Liver (tissue), 3 donors: ENCODE data around the gene KCNJ3.

Experiments
- EGR1 ChIP-seq, 2 donors: IDR thresholded peaks; 2 replicates each; pipeline ENCODE4 v1.6.1; 2016 to 2018; ENCODE audit warnings: antibody characterized with exemption in 2 of 2, low read depth in 2 of 2
- GABPA ChIP-seq, 2 donors: IDR thresholded peaks in 1 of 2; conservative IDR thresholded peaks in 1 of 2; 2 replicates each; pipeline ENCODE4 v1.6.1; 2016; ENCODE audit warnings: antibody characterized with exemption in 2 of 2, mild to moderate bottlenecking in 1 of 2, moderate library complexity in 1 of 2
- JUND ChIP-seq, 2 donors: IDR thresholded peaks; 2 replicates each; pipeline ENCODE4 v1.6.1; 2016; ENCODE audit warnings: antibody characterized with exemption in 2 of 2
- RAD21 ChIP-seq, 2 donors: IDR thresholded peaks; 2 replicates each; pipeline ENCODE4 v1.6.1; 2016; ENCODE audit warnings: antibody characterized with exemption in 2 of 2, mild to moderate bottlenecking in 2 of 2
- RXRA ChIP-seq, 2 donors: IDR thresholded peaks; 2 replicates each; pipeline ENCODE4 v1.6.1; 2017 to 2018; ENCODE audit warnings: antibody characterized with exemption in 2 of 2, mild to moderate bottlenecking in 1 of 2
- SP1 ChIP-seq: IDR thresholded peaks from 2 replicates; pipeline ENCODE4 v1.6.1; 2018; ENCODE audit warnings: antibody characterized with exemption, mild to moderate bottlenecking
- TAF1 ChIP-seq: conservative IDR thresholded peaks from 2 replicates; pipeline ENCODE4 v1.6.1; 2016; ENCODE audit warnings: antibody characterized with exemption, mild to moderate bottlenecking
- YY1 ChIP-seq: IDR thresholded peaks from 2 replicates; pipeline ENCODE4 v1.6.1; 2016; ENCODE audit warnings: antibody characterized with exemption, mild to moderate bottlenecking
- TF ChIP-seq, protein P1 (sequence below): fragments of 150-350 bp; IDR thresholded peaks from 2 replicates; pipeline ENCODE4 v1.5.1; 2017; ENCODE audit warnings: improper control_type of control experiment, low read depth, low read length; ENCODE audit not compliant: missing input control
- TF ChIP-seq, protein P2 (sequence below): IDR thresholded peaks from 2 replicates; pipeline ENCODE4 v1.6.1; 2016; ENCODE audit warnings: antibody characterized with exemption
- TF ChIP-seq, protein P3 (sequence below): IDR thresholded peaks from 2 replicates; pipeline ENCODE4 v1.6.1; 2016; ENCODE audit warnings: antibody characterized with exemption
- TF ChIP-seq, protein P4 (sequence below): IDR thresholded peaks from 2 replicates; pipeline ENCODE4 v1.6.1; 2016; ENCODE audit warnings: antibody characterized with exemption, mild to moderate bottlenecking
- TF ChIP-seq, protein P5 (sequence below): IDR thresholded peaks from 2 replicates; pipeline ENCODE4 v1.6.1; 2016; ENCODE audit warnings: antibody characterized with exemption
- donor health status: healthy.
- donor health status: healthy.

DNA sequence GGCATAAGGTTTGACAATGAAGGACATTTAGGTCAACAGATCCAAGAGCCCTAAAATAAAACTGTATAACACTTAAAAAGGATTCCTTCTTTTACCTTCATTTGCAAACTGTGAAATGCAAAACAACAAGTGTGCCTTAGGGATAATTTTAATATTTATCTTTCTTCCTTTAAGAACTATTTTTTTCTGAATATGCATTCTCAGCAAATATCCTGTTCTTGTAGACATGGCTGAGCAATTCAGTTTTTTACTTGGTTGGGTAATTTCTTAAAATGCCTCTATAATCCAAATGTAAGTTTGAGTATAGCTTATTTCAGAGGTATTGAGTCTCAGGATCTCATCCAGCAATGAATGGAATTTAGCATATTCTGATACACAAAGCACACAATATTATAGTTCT is 43.0 kb upstream of the KCNJ3 start:
- TF ChIP-seq, protein P1, sequence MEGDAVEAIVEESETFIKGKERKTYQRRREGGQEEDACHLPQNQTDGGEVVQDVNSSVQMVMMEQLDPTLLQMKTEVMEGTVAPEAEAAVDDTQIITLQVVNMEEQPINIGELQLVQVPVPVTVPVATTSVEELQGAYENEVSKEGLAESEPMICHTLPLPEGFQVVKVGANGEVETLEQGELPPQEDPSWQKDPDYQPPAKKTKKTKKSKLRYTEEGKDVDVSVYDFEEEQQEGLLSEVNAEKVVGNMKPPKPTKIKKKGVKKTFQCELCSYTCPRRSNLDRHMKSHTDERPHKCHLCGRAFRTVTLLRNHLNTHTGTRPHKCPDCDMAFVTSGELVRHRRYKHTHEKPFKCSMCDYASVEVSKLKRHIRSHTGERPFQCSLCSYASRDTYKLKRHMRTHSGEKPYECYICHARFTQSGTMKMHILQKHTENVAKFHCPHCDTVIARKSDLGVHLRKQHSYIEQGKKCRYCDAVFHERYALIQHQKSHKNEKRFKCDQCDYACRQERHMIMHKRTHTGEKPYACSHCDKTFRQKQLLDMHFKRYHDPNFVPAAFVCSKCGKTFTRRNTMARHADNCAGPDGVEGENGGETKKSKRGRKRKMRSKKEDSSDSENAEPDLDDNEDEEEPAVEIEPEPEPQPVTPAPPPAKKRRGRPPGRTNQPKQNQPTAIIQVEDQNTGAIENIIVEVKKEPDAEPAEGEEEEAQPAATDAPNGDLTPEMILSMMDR = no peak
- TF ChIP-seq EGR1 (IDR thresholded peaks at IDR 0.05; ENCODE audit: low read depth in 2 of 2) (no peak), RXRA (IDR thresholded peaks at IDR 0.05) (no peak), TAF1 (no peak), RAD21 (IDR thresholded peaks at IDR 0.05) (no peak), SP1 (no peak), YY1 (no peak), JUND (IDR thresholded peaks at IDR 0.05) (no peak), GABPA (IDR thresholded peaks at IDR 0.05 in 1 of 2, conservative IDR thresholded peaks at IDR 0.05 in 1 of 2) (no peak)
- TF ChIP-seq, protein P2, sequence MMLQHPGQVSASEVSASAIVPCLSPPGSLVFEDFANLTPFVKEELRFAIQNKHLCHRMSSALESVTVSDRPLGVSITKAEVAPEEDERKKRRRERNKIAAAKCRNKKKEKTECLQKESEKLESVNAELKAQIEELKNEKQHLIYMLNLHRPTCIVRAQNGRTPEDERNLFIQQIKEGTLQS = no peak
- TF ChIP-seq, protein P3, sequence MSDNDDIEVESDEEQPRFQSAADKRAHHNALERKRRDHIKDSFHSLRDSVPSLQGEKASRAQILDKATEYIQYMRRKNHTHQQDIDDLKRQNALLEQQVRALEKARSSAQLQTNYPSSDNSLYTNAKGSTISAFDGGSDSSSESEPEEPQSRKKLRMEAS = no peak
- TF ChIP-seq, protein P4, sequence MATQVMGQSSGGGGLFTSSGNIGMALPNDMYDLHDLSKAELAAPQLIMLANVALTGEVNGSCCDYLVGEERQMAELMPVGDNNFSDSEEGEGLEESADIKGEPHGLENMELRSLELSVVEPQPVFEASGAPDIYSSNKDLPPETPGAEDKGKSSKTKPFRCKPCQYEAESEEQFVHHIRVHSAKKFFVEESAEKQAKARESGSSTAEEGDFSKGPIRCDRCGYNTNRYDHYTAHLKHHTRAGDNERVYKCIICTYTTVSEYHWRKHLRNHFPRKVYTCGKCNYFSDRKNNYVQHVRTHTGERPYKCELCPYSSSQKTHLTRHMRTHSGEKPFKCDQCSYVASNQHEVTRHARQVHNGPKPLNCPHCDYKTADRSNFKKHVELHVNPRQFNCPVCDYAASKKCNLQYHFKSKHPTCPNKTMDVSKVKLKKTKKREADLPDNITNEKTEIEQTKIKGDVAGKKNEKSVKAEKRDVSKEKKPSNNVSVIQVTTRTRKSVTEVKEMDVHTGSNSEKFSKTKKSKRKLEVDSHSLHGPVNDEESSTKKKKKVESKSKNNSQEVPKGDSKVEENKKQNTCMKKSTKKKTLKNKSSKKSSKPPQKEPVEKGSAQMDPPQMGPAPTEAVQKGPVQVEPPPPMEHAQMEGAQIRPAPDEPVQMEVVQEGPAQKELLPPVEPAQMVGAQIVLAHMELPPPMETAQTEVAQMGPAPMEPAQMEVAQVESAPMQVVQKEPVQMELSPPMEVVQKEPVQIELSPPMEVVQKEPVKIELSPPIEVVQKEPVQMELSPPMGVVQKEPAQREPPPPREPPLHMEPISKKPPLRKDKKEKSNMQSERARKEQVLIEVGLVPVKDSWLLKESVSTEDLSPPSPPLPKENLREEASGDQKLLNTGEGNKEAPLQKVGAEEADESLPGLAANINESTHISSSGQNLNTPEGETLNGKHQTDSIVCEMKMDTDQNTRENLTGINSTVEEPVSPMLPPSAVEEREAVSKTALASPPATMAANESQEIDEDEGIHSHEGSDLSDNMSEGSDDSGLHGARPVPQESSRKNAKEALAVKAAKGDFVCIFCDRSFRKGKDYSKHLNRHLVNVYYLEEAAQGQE = no peak
- TF ChIP-seq, protein P5, sequence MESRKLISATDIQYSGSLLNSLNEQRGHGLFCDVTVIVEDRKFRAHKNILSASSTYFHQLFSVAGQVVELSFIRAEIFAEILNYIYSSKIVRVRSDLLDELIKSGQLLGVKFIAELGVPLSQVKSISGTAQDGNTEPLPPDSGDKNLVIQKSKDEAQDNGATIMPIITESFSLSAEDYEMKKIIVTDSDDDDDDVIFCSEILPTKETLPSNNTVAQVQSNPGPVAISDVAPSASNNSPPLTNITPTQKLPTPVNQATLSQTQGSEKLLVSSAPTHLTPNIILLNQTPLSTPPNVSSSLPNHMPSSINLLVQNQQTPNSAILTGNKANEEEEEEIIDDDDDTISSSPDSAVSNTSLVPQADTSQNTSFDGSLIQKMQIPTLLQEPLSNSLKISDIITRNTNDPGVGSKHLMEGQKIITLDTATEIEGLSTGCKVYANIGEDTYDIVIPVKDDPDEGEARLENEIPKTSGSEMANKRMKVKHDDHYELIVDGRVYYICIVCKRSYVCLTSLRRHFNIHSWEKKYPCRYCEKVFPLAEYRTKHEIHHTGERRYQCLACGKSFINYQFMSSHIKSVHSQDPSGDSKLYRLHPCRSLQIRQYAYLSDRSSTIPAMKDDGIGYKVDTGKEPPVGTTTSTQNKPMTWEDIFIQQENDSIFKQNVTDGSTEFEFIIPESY = no peak
